Measurements from ENCODE around the gene KIF25.

GRCh38 chr6:167965592-167966539, 31.6 kb upstream of the KIF25 start:
- TF ChIP-seq POLR2A (IDR thresholded peaks at IDR 0.05), result no peak
- TF ChIP-seq, protein P1, sequence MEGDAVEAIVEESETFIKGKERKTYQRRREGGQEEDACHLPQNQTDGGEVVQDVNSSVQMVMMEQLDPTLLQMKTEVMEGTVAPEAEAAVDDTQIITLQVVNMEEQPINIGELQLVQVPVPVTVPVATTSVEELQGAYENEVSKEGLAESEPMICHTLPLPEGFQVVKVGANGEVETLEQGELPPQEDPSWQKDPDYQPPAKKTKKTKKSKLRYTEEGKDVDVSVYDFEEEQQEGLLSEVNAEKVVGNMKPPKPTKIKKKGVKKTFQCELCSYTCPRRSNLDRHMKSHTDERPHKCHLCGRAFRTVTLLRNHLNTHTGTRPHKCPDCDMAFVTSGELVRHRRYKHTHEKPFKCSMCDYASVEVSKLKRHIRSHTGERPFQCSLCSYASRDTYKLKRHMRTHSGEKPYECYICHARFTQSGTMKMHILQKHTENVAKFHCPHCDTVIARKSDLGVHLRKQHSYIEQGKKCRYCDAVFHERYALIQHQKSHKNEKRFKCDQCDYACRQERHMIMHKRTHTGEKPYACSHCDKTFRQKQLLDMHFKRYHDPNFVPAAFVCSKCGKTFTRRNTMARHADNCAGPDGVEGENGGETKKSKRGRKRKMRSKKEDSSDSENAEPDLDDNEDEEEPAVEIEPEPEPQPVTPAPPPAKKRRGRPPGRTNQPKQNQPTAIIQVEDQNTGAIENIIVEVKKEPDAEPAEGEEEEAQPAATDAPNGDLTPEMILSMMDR (IDR thresholded peaks at IDR 0.05), result no peak
